GM18870 (cell line): ENCODE results near the gene MSGN1.

Experiments
- ATAC-seq: cut with Tn5 transposase; IDR thresholded peaks from one replicate; pipeline ENCODE4 v1.9.1; 2021; ENCODE audit warnings: moderate library complexity; ENCODE audit not compliant: unreplicated experiment

The MSGN1 gene, protein sequence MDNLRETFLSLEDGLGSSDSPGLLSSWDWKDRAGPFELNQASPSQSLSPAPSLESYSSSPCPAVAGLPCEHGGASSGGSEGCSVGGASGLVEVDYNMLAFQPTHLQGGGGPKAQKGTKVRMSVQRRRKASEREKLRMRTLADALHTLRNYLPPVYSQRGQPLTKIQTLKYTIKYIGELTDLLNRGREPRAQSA

DNA sequence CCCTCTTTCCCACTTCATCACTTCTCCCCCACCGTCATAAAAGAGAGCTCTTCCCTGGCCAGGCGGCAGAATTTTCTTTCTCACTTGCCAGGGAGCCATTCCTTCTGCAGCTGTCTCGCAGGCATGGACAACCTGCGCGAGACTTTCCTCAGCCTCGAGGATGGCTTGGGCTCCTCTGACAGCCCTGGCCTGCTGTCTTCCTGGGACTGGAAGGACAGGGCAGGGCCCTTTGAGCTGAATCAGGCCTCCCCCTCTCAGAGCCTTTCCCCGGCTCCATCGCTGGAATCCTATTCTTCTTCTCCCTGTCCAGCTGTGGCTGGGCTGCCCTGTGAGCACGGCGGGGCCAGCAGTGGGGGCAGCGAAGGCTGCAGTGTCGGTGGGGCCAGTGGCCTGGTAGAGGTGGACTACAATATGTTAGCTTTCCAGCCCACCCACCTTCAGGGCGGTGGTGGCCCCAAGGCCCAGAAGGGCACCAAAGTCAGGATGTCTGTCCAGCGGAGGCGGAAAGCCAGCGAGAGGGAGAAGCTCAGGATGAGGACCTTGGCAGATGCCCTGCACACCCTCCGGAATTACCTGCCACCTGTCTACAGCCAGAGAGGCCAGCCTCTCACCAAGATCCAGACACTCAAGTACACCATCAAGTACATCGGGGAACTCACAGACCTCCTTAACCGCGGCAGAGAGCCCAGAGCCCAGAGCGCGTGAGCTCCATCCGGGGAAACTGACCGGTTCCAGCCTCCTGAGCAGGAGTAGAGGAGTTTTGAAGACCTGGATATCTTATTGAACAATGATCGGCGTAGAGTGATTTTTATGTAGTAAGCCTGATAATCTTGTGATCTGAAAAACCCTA, at the start of gene MSGN1:
Gene MSGN1, plus strand, starts transcription at position 65 of the 850 bp plus-strand sequence. Its CDS starts 59 bp downstream, at position 124.
- no peak for ATAC-seq

DNA sequence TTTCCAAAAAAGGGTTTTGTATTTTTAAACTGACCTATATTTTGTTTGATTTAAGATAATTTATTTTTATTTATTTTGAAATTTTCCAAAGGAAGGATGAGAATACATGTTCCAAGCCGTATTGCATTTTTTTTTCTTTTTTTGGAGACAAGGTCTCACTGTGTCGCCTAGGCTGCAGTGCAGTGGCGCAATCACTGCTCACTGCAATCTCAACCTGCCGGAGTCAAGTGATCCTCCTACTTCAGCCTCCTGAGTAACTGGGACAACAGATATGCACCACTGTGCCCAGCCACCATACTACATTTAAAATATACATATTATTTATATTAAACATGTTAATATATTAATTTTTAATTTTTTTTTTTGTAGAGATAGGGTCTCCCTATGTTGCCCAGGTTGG, 47.4 kb upstream of the MSGN1 start:
- ATAC-seq = no peak

- no peak for ATAC-seq
These were observed 44.3 kb upstream of the MSGN1 start for GRCh38 chr2:17771956-17772355.

DNA sequence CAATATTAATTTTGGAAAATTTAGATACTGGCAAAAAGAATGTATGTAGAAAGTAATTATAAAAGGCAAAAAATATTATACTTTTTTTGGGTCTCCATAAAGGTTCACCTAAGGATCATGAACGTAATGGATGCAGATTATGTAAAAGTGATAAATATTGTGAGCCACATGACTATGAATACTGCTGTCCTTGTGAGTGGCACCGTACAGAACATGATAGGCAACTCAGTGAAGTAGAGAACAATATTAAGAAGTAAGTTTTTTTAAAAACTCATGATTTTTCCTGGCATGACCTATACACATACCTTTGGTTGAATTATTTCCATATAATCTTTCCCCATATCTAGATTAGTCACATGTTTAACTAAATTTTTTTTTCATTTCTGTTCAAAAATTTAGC, 43.7 kb upstream of the MSGN1 start:
- ATAC-seq = no peak

- ATAC-seq = no peak
These were observed 35.7 kb upstream of the MSGN1 start for GRCh38 chr2:17780546-17780945.

- no peak for ATAC-seq
These were observed 34.8 kb upstream of the MSGN1 start for GRCh38 chr2:17781482-17781881.

DNA sequence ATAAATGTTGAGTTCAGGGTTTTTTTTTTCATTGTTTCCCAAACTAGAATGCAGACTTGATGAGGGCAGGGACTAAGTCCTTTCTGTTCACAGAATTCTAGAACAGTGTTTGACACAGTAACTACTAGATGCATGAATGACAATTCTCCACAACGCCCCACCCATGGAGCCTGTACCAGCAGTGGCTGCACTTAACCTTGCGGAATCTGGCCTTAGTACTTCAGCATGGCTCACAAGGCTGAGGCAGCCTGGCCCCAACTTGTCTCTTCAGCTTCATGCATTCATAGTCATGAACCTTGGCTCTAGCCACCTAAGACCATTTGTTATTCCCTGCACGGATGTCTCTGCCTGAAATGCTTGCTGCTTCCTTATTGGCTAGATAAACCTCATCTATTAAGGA, 29.5 kb upstream of the MSGN1 start:
- no peak for ATAC-seq

- ATAC-seq = no peak
These were observed 27.5 kb upstream of the MSGN1 start for GRCh38 chr2:17788773-17789172.

GRCh38 chr2:17790536-17790935, 25.7 kb upstream of the MSGN1 start:
- no peak for ATAC-seq

- ATAC-seq = no peak
These were observed 25.0 kb upstream of the MSGN1 start for GRCh38 chr2:17791121-17791816.

- ATAC-seq = no peak
These were observed 24.5 kb upstream of the MSGN1 start for GRCh38 chr2:17791817-17792130.

DNA sequence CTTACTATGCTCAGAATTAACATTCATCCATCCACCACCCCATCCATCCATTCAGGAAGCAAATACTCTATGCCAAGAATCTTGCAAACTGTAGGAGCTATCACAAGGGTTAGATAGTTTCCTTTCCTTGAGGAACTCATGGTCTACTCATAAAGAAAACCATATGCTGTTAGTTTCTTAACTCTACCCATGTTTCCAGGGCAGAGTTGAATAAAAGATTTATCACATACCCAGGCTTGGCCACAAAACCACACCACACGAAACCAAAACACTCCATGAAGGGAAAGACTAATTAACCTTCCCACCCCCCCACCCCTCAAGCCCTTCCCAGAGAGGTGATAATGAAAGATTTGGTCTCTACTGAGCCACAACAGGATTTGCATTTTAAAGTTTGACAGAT, 23.7 kb upstream of the MSGN1 start:
- peak; percentile 60 for ATAC-seq

DNA sequence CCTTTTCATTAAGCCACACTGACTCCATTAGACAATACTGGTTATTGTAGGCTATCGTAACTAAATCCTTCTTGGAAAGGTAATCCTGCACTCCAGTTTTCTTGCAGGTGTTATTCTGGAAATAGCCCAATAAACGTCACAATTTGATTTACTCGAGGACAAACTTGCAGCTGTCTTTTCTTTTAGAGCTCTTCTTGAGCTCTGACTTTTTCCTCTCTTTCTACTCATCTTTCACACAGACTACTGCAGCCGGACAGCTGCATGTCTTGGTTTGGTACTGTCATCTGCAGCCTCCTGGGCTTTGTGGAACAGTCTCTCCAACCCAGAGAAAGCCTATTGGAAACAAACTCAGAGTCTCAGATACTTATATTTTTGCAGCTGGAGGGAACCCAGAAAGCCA, 23.0 kb upstream of the MSGN1 start:
- ATAC-seq = no peak

DNA sequence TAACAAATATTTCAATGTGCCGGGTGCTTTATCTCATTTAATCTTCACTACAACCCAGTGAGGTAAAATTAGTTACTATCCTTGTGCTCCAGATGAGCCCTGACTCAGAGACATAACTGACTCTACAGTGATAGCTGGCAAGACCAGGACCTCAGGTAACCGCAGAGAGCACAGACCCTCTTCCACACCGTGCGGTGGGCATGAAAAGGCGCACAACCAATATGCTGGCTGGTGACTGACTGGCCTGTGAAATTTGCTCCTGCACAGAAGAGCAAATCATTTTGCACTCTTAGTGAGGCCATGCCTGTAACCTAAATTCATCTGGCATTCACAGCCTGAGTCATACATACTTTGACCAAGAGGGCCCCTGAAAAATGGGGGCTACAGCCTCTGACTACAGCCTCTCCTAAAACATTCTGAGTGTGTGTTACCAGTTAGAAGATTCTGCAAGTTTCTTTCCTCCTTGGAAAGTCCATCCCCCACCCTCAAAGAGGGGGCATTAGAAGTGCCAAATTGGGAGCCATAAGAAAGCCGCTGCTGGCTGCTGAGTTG, 22.4 kb upstream of the MSGN1 start:
- no peak for ATAC-seq

GRCh38 chr2:17795309-17795708, 21.0 kb upstream of the MSGN1 start:
- no peak for ATAC-seq

DNA sequence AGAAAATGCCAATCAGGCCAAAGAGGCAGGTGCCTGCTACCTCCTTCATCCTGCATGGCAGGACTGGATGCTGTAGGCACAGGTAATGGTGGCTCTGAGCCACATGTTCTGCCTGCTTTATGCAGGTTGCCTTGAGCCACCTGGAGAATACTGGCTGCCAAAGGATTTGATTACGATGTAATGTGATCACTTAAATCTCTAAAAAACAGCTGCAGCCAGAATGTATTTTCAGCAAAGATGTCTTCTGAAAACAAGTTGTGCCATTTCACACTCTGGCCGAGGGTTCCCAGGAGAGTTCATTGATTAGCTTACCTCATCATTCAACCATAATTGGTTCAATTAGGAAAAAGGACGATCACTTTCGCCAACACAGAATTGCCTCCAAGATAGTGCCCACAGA, 17.9 kb upstream of the MSGN1 start:
- ATAC-seq = no peak

DNA sequence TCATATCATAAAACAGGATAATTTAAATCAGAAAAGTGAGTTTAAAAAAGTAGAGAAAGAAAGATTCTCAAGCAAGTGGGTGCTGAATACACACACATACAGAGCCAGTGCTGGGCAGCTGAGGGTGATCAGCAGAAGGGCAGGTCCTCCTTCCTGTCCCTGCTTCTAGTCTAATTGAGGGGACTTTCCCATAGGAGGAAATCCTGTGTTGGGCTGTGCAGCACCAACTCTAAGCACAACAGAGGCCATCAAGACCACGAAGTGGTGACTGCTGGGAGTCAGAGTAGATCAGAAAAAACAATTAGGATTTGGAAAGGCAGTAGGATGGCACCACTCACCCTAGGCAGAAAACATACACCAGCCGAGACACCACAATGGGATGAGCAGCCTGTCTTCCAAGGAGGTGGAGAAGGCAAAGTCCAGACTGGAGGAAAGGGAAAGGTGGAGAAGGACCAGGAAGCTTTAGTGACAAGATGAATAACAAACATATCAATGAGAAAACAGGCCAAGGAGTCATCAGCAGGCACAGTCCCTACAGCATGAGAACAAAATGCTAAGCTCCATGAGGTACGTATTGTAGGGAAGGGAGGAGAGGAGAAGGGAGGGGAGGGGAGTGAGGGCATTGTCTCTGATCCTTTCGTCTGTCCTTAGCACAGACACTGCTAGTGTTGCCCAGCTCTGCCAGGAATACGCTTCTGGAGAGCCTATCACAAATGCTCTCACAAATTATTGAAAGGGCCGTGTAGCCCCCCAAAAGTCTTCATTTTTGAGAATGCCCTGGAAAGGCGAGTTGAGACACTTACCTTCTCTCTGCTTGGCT, 16.7 kb upstream of the MSGN1 start:
- no peak for ATAC-seq

DNA sequence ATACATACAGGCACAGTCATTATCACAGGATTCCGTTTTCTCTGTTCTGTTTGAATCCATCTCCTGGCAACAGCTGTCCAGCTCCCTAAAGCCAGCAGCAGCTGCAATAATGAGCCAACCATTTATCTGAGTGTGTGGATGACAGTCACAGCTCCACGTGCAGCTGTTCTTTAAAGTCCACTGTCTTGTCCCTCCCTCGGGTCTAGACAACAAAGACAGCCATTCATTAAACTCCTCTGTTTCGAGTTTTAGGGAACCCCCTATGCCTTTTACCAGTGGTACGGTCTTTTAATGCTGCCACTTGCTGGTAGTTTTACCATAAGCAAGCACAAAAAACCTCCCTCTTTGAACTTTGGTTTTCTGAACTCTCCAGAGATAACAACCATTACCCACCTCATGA, 16.0 kb upstream of the MSGN1 start:
- no peak for ATAC-seq

GRCh38 chr2:17800693-17801458, 15.4 kb upstream of the MSGN1 start:
- ATAC-seq = no peak

DNA sequence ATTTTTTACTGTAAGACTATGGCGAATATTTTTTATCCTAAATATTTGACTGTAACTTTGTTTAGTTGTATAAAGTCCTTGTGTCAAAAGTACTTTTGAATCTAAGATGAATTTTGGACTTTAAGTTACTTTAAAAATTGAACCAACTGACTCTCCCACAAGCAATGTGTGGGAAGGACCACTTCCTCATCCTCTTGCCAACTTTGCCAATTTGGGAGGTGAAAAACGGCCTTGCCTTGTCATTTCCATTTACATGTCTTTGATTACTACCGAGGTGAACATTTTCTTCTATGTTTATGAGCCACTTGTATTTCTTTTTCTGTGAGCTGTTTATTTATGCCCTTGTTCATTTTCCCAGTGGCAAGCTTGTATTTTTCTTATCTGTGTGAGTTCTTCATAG, 12.8 kb upstream of the MSGN1 start:
- no peak for ATAC-seq
